ENCODE measurements around the gene GRIK5.

DNA sequence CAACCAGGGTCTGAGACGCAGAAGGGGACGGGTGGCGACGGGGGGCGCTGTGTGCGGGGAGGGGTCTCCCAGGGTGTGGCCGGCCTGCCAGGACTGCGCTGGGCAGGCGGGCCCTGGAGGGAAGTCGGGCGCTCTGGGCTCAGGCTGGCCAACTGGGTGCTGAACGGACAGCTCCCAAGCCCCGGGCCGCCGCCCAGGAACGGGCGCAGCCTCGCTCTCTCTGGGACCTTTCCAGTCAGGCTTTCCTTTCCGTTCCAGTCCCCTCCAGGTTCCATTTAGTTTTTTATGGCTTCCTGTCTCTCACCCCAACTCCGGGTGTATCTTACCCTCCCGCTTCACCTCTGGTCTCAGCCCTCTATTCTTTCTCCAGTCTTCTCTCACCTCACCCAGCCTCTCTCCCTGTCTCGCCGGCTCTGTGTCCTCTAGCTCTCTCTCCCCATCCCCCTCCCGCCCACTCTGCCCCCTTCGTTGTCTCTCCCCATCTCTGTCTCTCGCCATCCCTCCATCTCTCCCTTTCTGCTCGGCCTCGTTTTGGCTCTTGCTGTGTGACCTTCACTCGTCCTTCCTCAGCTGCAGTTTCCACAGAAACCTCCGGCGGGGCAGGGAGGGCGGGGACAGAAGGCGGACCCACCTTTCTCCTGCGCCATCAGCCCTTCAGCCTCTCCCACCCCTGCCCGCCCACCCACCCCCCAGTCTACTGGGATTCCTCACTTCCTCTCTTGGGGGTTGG, 72.7 kb downstream of the GRIK5 start:
- TF ChIP-seq, protein P1, sequence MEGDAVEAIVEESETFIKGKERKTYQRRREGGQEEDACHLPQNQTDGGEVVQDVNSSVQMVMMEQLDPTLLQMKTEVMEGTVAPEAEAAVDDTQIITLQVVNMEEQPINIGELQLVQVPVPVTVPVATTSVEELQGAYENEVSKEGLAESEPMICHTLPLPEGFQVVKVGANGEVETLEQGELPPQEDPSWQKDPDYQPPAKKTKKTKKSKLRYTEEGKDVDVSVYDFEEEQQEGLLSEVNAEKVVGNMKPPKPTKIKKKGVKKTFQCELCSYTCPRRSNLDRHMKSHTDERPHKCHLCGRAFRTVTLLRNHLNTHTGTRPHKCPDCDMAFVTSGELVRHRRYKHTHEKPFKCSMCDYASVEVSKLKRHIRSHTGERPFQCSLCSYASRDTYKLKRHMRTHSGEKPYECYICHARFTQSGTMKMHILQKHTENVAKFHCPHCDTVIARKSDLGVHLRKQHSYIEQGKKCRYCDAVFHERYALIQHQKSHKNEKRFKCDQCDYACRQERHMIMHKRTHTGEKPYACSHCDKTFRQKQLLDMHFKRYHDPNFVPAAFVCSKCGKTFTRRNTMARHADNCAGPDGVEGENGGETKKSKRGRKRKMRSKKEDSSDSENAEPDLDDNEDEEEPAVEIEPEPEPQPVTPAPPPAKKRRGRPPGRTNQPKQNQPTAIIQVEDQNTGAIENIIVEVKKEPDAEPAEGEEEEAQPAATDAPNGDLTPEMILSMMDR (tag by site-specific recombination; IDR thresholded peaks at IDR 0.05) = no peak
- TF ChIP-seq, protein P2, sequence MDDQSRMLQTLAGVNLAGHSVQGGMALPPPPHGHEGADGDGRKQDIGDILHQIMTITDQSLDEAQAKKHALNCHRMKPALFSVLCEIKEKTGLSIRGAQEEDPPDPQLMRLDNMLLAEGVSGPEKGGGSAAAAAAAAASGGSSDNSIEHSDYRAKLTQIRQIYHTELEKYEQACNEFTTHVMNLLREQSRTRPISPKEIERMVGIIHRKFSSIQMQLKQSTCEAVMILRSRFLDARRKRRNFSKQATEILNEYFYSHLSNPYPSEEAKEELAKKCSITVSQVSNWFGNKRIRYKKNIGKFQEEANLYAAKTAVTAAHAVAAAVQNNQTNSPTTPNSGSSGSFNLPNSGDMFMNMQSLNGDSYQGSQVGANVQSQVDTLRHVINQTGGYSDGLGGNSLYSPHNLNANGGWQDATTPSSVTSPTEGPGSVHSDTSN (CRISPR knock-in tag; IDR thresholded peaks at IDR 0.05) = no peak
- TF ChIP-seq ZNF558 (tag by site-specific recombination; IDR thresholded peaks at IDR 0.05) = no peak
